Spleen (tissue), 7 donors: ENCODE results near the gene OTOP2.

Source experiments
- CTCF ChIP-seq, 11 experiments: fragments of 200-600 bp in 7 of 11; fragments of 450-650 bp in 4 of 11; sonication (generic) in 4 of 11; IDR thresholded peaks in 8 of 11; conservative IDR thresholded peaks in 3 of 11; 1 replicate in 7 of 11; 2 replicates in 4 of 11; pipeline versions ENCODE4 v1.4.0 to v1.8.0; 2016 to 2021; ENCODE audit warnings: antibody characterized with exemption in 11 of 11, inconsistent platforms in 4 of 11, mild to moderate bottlenecking in 1 of 11
- POLR2AphosphoS5 ChIP-seq, 3 donors: sonication (generic); formaldehyde crosslinking; IDR thresholded peaks; one replicate each; pipeline ENCODE4 v1.5.1; 2017; ENCODE audit warnings: antibody characterized with exemption in 3 of 3
- donor health status: DM: no; HTN: no; CAD: no; lungs with moderate emphysema.
- donor health status: DM: no; HTN: no; CAD: no.
- donor health status: DM: no; HTN: no; CAD: no.

- TF ChIP-seq CTCF (IDR thresholded peaks at IDR 0.05 in 8 of 11, conservative IDR thresholded peaks at IDR 0.05 in 3 of 11) (no peak), POLR2AphosphoS5 (IDR thresholded peaks at IDR 0.05) (no peak)
These were observed 54.2 kb downstream of the OTOP2 start for GRCh38 chr17:74978240-74978639.
